HG03159 (cell line): ENCODE data around the gene MTA1.

Experiments
- ATAC-seq: cut with Tn5 transposase; IDR thresholded peaks from one replicate; pipeline ENCODE4 v1.9.1; 2021; ENCODE audit warnings: mild to moderate bottlenecking, moderate library complexity; ENCODE audit not compliant: unreplicated experiment

Gene MTA1

DNA sequence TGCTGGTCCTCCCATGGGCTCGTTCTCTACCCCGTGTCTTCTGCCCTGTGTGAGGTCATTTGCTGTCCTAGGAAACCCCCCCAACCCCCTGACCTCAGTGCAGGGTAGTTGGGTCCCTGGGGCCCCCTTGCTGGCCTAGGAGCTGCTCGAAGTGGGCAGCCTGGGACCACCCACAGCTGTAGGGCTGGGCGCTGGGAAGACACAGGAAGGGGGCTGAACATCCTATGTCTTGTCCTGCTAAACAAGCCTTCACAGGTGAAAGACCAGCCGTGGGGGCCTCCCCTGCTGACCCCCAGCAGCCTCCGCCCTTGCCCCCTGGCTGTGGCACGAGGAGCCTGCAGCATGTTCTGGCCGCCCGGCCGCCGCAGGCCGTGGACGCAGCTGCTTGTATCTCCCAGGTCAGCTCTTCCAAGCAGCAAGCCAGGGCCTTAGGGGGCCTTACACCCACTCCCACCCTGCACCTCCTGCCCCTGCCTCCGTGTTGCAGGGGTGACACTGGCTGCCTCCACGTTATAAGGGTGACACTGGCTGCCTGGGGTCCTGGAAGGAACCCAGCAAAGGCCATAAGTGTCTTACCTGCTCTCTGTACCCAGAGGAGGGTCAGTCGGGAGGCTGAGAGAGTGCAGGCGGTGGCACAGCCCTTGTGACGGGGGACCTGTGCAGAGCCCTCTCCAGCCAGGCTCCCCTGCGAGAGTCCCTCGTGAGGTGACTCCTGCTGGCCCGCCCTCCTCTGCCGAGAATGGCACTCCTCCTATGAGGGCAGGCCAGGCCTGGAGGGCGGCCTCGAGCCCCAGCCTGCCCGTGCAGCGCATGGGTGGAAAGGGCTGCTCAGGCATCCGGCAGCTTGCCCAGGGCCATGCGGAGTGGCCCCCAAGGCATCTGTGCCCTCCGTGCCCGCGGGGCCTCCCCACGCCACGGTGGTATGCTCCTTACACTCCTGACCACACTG, 32.8 kb upstream of the MTA1 start:
- no peak for ATAC-seq

DNA sequence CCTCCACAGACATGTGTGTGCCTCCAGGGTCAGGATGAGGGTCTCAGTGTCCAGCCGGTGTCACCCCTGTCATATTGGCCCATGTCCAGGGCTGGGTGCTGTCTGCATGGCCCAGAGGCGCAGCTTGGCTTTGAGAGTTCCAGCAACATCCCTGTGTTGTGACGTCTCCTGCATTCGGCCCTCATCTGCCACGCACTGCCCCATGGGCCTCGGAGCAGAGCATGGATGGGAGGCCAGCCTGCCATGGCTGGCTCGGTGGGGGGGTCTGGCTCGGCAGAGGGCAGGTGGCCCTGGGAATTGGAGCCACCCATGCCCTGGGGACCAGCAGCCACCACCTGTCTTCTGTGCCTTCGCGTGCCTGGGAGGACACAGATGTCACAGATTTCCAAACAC, 32.1 kb upstream of the MTA1 start:
- ATAC-seq, result no peak

DNA sequence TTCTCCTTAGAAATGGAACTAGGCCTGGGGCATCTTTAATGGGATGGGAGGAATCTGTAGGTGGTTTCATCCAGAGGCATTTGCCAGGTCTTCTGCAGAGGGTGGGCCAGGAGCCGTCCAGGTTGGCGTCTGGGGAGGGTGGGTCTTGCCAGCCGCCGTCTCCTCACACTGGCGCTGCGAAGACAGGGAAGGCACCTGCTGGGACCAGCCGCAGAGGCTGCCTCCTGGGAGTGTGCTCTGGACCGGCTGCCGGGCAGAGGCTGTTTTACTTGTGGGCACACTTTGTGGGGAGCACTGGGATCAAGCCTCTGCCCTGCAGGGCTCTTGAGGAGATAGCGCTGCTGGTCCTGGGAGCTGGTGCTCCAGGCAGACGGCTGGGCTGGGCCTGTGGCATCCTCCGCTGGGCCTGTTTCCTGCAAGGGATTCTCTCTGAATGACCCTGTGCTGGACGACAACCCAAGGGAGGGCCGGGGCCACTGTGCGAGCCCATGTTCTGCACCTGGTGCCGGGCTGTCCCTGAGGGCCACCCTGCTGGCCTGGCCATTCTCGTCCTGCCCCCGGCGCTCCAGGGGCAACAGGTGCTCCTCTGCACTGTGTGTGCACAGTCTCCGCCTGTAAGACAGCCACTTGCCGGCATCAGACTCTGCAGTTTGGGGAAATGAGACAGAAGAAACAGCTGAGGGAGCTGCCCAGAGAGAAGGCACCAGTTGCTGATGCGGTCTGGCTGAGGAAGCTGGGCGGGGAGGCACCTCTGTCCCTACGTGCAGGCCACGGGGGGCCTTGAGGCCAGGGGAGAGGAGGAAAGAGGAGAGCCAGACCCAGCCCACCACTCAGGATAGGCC, 31.3 kb upstream of the MTA1 start:
- no peak for ATAC-seq

DNA sequence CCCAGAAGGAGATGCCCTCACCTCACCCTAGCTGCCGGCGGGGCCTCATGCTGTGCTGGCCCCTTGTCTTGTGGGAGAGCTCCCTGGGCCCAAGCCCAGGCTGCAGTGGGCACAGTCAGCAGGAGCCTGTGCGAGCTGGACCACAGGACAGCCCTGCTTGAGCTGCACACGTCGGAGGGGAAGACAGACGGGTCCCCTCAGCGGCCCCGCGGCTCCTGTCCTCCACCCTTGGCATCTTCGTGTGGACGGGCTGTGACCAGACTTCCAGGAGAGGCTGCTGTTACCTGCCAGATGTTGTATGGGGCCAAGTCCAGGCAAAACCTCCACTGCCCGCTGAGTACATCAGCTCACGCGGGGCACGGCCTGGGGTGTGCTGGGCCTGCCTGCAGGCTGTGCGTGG, 30.7 kb upstream of the MTA1 start:
- no peak for ATAC-seq

DNA sequence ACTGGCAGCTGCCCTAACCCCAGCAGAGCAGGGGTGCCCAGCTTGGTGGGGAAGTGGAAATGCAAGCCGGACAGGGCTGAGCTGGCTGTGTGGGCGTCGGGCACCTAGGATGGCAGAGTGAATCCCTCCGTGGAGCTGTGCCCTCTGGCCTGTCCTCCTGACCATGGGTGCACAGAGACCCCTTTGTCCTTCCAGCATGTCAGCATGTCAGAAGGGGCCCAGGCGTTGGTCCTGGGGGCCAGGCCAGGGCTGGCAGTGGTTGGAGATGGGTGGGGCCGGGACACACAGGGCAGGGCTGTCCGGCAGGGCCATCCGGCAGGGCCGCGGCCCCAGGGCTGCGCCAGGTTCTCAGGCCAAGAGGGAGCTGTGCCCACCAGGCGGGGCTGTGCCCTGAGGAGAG, 30.1 kb upstream of the MTA1 start:
- no peak for ATAC-seq

DNA sequence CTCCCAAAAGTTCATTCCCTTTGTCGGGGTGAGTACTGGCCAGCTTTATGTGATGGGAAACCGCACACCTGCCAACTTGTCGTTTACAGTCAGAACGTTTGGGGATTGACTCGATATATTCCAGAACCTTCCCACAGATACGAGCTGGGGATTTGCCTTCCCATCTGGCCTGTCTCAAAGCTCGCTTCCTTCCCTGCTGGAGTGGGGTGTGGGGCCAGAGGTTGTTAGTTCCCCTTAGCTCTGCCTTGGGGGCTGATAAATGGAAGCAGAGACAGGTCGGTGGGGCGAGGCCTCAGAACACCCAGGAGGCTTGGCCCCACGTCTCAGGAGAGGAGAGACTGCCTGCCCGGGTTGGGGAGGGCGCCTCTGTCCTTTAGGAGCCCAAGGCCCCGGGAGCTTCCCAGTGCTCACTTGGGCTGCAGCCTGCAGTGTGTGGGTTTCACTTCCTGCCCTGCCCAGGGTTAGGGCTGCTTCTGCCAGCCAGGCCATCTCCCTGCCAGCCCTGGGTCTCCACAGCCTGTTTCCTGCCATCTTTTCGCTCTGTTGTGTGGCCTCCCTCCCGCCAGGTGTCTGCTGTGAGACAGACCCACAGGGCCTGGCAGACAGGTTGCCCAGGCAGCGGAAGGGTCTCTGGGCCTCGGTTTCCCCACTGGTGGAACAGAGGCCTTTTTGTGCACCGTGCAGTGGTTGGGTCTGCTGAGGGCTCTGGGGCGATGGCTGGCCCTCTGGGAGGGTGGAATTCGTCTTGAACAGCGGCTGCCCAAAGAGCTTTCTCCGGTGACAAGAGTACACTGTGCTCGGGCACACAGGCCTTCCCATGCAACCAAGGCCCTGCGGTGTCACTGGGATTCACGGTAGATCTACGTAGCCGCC, 29.4 kb upstream of the MTA1 start:
- ATAC-seq, result no peak

DNA sequence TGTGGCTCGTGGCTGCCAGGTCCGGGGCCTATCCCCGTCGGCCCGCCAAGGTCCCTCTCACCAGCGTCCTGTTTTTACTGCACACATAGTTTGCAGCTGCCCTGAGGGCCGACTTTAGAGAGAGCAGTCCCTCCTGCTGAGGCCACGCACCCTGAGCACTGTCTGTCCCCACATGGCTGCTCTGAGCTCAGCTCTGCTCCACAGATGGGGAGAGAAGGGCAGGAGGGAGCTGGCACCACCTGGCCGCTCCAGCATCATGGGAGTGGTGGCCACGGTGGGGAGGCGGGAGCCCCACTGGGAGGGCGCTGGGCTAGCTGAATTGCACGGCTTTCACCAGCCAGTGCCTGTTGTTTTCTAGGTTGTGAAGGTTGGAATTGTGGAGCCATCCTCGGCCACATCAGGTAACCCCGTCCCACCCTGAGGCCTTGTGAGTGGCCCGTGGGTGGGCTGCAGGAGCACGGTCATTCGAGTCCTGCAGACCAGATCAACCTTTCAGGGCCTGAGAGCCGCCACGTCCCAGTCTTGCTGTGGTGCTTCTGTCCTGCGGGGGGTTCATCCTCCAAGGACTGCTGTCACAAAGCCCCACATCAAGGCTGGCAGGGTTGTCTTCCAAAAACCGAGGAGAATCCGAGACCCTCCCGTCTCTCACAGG, 28.7 kb upstream of the MTA1 start:
- no peak for ATAC-seq

DNA sequence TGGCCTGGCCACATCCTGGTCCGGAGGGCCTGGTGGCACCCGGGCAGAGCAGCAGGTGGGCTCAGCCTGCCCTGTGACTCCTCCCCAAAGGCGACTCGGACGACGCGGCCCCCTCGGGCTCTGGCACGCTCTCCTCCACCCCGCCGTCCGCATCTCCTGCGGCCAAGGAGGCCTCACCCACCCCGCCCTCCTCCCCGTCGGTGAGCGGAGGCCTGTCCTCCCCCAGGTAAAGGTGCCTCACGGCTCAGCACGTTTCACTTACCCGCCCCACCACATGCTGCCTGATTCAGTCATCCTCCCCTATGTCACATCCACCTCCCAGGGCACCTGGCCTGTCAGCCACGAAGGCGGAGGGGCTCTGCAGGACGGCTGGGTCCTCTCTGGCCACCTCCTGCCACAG, 28.1 kb upstream of the MTA1 start:
- ATAC-seq, result no peak

DNA sequence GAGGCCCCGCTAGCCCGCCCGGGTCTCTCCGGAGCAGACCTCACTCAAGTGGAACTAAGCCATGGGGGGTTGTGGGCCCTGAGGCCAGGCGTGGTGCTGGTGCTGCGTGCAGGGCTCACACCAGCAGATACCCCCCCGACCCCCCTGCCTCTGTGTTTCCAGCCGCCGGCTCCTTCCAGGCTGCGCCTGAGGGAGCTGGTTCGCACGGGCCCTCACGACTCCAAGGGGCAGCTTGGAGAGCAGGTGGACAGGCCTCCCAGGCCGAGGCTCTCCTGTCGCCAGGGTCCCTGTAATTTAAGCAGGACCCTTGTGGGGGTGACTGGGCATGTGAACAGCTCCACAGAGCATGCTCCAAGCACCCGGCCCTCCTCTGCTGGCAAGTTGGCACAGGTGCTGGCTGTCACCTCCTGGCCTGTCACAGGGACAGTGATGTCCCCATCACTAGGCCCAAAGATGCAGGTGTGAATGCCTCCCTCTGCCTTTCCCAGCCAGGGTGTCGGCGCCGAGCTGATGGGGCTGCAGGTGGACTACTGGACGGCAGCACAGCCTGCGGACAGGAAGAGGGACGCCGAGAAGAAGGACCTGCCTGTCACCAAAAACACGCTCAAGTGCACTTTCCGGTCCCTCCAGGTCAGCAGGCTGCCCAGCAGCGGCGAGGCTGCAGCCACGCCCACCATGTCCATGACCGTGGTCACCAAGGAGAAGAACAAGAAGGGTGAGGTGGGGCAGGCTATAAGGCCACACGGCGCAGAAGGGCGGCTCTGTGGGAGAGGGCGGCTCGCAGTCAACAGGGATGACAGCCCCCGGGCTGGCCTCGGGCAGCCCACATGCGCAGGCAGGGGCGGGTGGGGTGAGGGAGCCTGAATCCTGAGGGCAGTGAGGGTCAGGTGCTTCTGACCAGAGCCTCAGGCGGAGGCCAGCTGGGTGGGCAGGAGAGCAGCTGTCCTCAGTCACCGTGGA, 27.2 kb upstream of the MTA1 start:
- no peak for ATAC-seq

DNA sequence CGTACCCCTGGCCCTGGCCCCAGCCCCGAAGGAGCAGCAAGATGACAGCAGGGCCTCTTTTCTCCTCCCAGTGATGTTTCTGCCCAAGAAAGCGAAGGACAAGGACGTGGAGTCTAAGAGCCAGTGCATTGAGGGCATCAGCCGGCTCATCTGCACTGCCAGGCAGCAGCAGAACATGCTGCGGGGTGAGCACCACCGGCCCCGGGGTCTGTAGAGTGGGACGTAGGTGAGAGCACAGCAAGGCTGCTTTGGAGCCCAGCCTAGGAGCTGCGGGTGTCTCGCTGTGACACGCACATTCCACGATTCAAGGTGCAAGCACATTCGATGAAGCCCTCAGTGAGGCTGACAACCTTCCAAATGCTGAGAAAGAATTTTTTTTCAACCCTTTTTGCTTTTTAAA, 26.5 kb upstream of the MTA1 start:
- ATAC-seq, result no peak

DNA sequence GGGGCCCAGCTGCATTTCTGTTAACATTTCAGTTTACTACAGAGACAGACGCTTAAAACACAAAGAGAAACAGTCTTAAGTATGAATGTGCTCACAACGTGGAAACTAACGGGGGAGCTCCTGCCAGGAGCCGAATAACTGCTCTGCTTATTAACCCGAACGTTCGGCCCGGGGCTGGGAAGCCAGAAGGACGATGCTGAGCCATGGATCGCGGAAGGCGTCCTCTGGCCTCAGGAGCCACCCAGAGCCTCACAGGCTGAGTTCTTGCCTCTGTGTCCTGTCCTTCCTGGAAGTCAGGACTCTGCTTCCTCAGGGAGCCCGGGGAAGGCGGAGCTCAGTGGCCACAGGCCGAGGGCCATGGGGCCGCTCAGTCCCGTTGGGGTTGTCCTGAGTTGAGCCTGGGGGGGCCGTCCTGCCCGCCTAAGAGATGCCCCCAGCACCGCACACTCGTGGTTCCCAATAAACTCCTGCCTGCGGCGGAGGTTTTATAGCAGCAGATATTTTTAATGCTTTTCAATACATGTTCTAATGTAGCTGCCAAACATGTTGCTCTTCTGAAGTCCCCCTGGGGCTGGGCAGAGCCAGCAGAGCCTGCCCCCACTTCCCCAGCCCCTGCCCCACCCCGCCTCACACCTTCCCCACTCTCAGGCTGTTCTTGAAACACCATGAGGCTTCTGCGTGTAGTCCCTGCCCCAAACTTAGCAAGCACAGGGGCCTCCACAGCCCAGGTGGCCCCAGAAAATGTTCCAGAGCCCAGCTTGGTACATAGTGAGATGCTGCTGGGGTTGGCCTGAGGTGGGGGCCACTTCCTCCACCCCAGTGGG, 24.7 kb upstream of the MTA1 start:
- ATAC-seq, result no peak

DNA sequence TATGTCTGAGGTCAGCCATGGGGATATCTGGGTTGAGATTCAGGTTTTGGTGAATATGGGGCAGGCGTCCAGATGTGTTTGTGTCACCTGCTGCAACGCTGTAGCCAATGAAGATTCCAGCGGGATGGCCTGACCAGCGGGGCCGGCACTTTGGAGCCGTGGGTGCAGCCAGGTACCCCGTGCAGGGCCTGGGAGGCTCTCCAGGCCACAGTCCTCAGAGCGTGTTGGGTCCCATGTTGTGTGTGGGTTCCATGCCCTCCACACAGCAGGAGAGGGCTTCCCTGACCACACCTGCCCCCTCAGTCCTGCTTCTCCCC, 24.1 kb upstream of the MTA1 start:
- no peak for ATAC-seq

DNA sequence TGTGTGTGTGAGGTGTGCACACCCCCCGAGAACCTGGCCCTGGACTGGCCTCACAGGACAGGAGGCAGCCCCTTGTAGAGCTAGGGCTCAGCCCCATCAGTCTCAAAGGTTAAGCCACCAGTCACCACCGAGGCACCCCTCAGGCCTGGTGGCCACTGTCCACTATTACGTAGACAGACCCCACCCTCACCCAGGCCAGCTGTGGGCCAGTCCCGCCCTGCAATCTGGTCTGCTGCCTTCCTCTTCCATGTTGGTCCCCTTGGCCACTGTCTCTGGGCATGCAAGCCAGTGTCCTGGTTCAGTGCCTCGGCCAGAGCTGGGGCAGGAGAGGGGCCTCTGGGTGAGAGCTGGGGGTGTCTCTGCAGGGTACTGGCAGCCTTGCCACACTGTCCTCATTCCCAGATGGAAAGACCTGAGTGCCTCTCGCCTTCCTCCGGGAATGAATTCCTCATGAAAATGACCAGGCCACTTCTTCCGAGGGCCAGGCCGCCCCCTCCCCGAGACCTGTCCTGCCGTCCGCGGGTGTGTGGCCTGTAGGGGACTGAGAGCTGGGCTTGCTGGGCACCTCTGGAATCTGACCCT, 22.2 kb upstream of the MTA1 start:
- no peak for ATAC-seq

DNA sequence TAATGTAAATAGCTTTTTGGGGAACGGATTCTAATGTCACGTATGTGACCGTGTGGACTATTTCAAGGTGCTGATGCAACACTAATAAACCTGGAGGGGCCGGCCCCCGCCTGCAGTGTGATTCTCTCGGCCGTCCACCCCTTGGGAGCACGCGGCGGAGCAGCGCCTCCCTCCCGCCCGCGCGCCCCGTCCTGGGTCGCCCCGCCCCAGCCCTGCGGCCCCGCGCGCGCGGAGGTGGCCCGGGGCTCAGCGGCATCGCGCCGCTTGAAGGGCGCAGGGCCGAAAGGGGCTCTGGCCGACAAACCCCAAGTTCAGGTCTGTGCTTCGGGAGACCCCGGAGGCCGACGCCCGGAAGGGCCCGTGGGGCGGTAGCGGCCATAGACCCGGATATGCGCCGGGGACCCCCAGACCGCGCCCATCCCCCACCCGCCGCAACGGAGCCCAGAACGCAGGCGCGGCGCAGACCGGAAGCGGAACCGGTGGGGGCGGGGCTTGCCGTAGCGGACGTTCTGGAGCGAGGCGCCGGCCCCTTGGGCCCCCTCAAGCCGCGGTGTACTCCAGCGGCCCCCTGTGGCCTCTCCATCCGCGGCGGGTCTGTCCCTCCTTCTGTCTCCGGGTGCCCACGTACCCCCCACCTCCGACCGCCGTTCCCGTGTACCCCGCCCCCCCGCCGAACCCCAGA, 21.4 kb upstream of the MTA1 start, which contains the start of gene TEX22:
TSS of gene TEX22 (plus strand) at position 495 of the 682 bp plus-strand sequence. CDS start 803 bp downstream, outside the sequence.
- peak; percentile 80 for ATAC-seq

DNA sequence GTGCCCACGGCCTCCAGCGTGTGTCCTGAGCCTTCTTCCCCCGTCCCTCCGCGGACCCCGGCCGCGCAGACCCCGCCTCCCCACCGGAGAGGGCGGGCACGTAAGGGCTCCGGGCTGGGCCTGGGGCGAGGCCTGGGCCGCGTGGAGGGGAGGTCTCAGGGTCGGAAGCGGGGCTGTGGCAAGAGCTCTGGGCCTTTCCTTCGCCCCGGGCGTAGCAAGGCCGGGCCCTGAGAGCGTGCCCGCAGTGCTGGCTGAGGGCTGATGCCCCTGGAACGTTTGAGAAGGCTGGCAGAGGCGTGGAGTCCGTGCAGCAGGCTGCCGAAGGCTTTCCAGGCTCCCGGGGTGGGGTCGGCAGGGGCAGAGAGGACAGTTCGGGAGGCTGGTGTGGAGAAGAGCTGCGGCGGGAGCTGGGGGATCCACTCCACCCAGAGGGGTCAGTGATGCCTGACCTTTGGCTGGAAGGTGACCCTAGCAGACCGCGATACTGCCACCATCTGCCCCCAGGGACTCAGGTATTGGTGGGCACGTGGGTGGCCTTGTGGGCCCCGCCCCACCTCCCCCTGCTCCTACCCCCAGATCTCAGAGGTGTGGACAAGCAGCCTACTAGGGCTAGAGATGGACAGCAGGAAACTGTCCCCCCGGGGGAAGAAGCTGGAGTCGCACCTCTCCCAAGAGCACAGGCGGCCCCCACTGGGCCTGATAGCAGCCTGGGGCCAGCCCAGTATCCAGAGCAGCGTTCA, 20.7 kb upstream of the MTA1 start:
- peak; percentile 43 for ATAC-seq

DNA sequence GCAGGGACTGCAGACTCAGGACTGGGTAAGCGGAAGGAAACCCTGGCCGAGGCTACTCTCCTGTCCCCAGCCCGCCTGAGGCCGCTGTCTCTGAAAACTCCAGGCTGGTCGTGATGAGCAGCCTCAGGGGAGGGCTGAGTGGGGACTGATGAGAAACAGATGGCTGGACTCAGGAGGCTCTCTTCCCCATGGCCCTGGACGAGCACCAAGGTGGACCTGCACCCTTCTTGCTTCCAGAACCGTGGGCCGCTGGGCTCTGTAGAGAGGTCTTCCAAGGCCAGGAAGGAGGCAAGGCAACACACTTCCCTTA, 20.2 kb upstream of the MTA1 start:
- no peak for ATAC-seq

DNA sequence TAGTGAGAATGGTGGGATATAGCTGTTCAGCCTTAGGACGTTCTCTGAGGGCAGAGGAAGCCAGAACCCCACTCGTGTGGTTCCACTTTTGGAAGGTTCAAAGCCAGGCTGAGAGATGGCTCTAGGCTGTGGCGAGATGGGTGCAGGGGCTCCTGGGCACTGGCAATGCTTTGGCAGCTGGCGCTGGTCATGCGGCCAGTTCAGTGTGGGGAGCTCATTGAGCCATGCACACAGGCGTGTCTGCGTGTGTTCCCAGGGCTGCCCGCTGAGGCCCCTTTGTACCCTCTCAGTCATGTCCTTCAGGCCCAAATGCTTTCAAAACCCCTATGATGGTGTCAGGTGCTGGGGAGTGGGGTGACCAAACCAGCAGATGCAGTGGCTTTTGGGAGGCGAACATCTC, 19.6 kb upstream of the MTA1 start:
- no peak for ATAC-seq
